HG02938 (cell line): Measurements from ENCODE around the gene OTUD7B.
"Not testable (repeated sequence)": the region's sequence is repeated elsewhere in the genome, so short reads cannot be mapped to it uniquely, and the experiment has no call there.

ENCODE experiments used
- ATAC-seq: cut with Tn5 transposase; IDR thresholded peaks from one replicate; pipeline ENCODE4 v1.9.1; 2021; ENCODE audit warnings: mild to moderate bottlenecking, moderate library complexity; ENCODE audit not compliant: unreplicated experiment

Gene OTUD7B

GRCh38 chr1:149957548-149957947 lies 53.0 kb downstream of the OTUD7B start:
- not testable (repeated sequence) for ATAC-seq

- ATAC-seq, result no peak
Observed at GRCh38 chr1:149949911-149950310, 60.6 kb downstream of the OTUD7B start.

- no peak for ATAC-seq
Observed at GRCh38 chr1:149945206-149945605, 65.3 kb downstream of the OTUD7B start.

- no peak for ATAC-seq
Observed at GRCh38 chr1:149942885-149943284, 67.6 kb downstream of the OTUD7B start.

- ATAC-seq, result no peak
Observed at GRCh38 chr1:149942207-149942606, 68.3 kb downstream of the OTUD7B start.

GRCh38 chr1:149940427-149940826 lies 70.1 kb downstream of the OTUD7B start:
- ATAC-seq, result no peak

GRCh38 chr1:149938668-149939003 lies 71.9 kb downstream of the OTUD7B start:
- not testable (repeated sequence) for ATAC-seq

GRCh38 chr1:149937759-149938158 lies 72.8 kb downstream of the OTUD7B start:
- ATAC-seq, result no peak

GRCh38 chr1:149936992-149937705 lies 73.4 kb downstream of the OTUD7B start:
- no peak for ATAC-seq

GRCh38 chr1:149936170-149936991 lies 74.1 kb downstream of the OTUD7B start, which contains the start of gene MTMR11:
Gene MTMR11, minus strand, starts transcription at chr1:149936879. Its CDS starts 232 bp downstream, at chr1:149936647.
- ATAC-seq, result no peak

GRCh38 chr1:149934356-149934755 lies 76.2 kb downstream of the OTUD7B start:
- no peak for ATAC-seq

GRCh38 chr1:149933208-149933607 lies 77.3 kb downstream of the OTUD7B start:
- ATAC-seq, result no peak

GRCh38 chr1:149932474-149932873 lies 78.1 kb downstream of the OTUD7B start:
- ATAC-seq, result no peak

GRCh38 chr1:149931212-149931790 lies 79.2 kb downstream of the OTUD7B start:
- ATAC-seq, result no peak

GRCh38 chr1:149929856-149930255 lies 80.7 kb downstream of the OTUD7B start:
- ATAC-seq, result no peak

GRCh38 chr1:149928401-149928724 lies 82.2 kb downstream of the OTUD7B start:
- ATAC-seq, result no peak

- ATAC-seq, result peak; percentile 91
Observed at GRCh38 chr1:149927563-149928400, 82.7 kb downstream of the OTUD7B start, which contains the start of gene SF3B4. Gene SF3B4, minus strand, starts transcription at chr1:149927803. Its CDS starts 44 bp downstream, at chr1:149927759.

- peak; percentile 4 for ATAC-seq
Observed at GRCh38 chr1:149927056-149927562, 83.4 kb downstream of the OTUD7B start.

- no peak for ATAC-seq
Observed at GRCh38 chr1:149926296-149926695, 84.2 kb downstream of the OTUD7B start.

- ATAC-seq, result no peak
Observed at GRCh38 chr1:149925751-149926150, 84.8 kb downstream of the OTUD7B start.

GRCh38 chr1:149925345-149925744 lies 85.2 kb downstream of the OTUD7B start:
- no peak for ATAC-seq
